K562 (cell line): ENCODE results near the gene U2SURP. TPM values are rescaled to one million over a fixed set of nuclear protein-coding genes. Genes with fewer than 3 reads are reported as not detected.

Experiments
- ATAC-seq: fragments of 200-7000 bp; cut with Tn5 transposase; 3 replicates; pipeline ENCODE4 v1.9.1; 2020; ENCODE audit warnings: moderate library complexity
- BruUV-seq: library from RNA; stranded (reverse); fragments of 400-500 nt; replicated peaks from 2 replicates; lab custom pipeline; 2021; lab: Mats Ljungman, UMichigan
- CTCF ChIA-PET: fragments of 300-600 bp; formaldehyde crosslinking; extraction: SDS; loops from one replicate; lab custom pipeline; 2021; ENCODE audit warnings: low intra/inter-chr PET ratio; lab: Yijun Ruan, JAX
- POLR2A ChIA-PET: fragments of 300-600, 350-650 bp; sonication (Branson Sonifier 250); formaldehyde crosslinking; extraction: SDS; loops from one replicate; lab custom pipeline; 2021; ENCODE audit warnings: antibody characterized with exemption, inconsistent platforms; lab: Yijun Ruan, JAX
- DNase-seq, 4 experiments: peaks; one replicate each; pipeline versions ENCODE4 v3.0.0 to v3.0.0-alpha.2; 2011 to 2018; ENCODE audit warnings: low spot score in 3 of 4, mixed read lengths in 3 of 4; ENCODE audit errors: extremely low read depth in 1 of 4
- FAIRE-seq: peaks from 2 replicates; lab custom pipeline; 2011; peaks lifted over from hg19 to GRCh38; lab: Jason Lieb, UNC
- H2AFZ ChIP-seq: 2 replicates; pipeline ENCODE4 v1.6.0; 2011; ENCODE audit warnings: low read depth, low read length, control low read depth, inconsistent platforms
- H3K27ac ChIP-seq: fragments of 200-600 bp; 3 replicates; pipeline ENCODE4 v1.8.0; 2011; ENCODE audit warnings: low read depth, mild to moderate bottlenecking, control low read depth, inconsistent platforms, low read length, moderate library complexity, mixed read lengths; ENCODE audit errors: extremely low read depth
- H3K27me3 ChIP-seq, 2 experiments: fragments of 300-600 bp in 1 of 2; 2 replicates in 1 of 2; 3 replicates in 1 of 2; pipeline versions ENCODE4 v1.6.0 to v1.8.0; 2011; ENCODE audit warnings: inconsistent platforms in 2 of 2, low read length in 2 of 2, mild to moderate bottlenecking in 1 of 2, mixed read lengths in 1 of 2, moderate library complexity in 1 of 2; ENCODE audit not compliant: control insufficient read depth in 2 of 2, insufficient read depth in 2 of 2
- H3K36me3 ChIP-seq: fragments of 300-600 bp; 3 replicates; pipeline ENCODE4 v1.8.0; 2011; ENCODE audit warnings: mild to moderate bottlenecking, low read length, inconsistent platforms; ENCODE audit not compliant: control insufficient read depth, insufficient read depth
- H3K4me1 ChIP-seq, 2 experiments: fragments of 200-600 bp in 1 of 2; replicated peaks in 1 of 2; 2 replicates in 1 of 2; 3 replicates in 1 of 2; pipeline versions ENCODE4 v1.5.1 to v1.8.0; 2011; ENCODE audit warnings: inconsistent platforms in 2 of 2, low read length in 2 of 2, mild to moderate bottlenecking in 1 of 2, mixed read lengths in 1 of 2, moderate library complexity in 1 of 2; ENCODE audit not compliant: control insufficient read depth in 2 of 2, insufficient read depth in 2 of 2
- H3K4me2 ChIP-seq: 2 replicates; pipeline ENCODE4 v1.6.1; 2011; ENCODE audit warnings: low read length, control low read depth, inconsistent platforms, mixed read lengths; ENCODE audit not compliant: insufficient read depth
- H3K4me3 ChIP-seq: fragments of 200-600 bp; sonication (generic), shearing (Covaris generic); 2 replicates; pipeline ENCODE4 v1.5.1; 2016; ENCODE audit warnings: control low read depth, inconsistent platforms
- H3K79me2 ChIP-seq: fragments of 200-600 bp; 3 replicates; pipeline ENCODE4 v1.8.0; 2011; ENCODE audit warnings: low read length, inconsistent platforms; ENCODE audit not compliant: control insufficient read depth, insufficient read depth
- H3K9ac ChIP-seq, 2 experiments: 2 replicates each; pipeline versions ENCODE4 v1.6.0 to v1.6.1; 2011; ENCODE audit warnings: low read depth in 2 of 2, low read length in 2 of 2, control low read depth in 1 of 2, inconsistent platforms in 1 of 2, mild to moderate bottlenecking in 1 of 2, mixed read lengths in 1 of 2; ENCODE audit not compliant: insufficient read depth in 1 of 2
- H3K9me1 ChIP-seq: one replicate; pipeline ENCODE4 v1.6.0; 2011; ENCODE audit warnings: inconsistent platforms, mild to moderate bottlenecking, low read length, moderate library complexity; ENCODE audit not compliant: control insufficient read depth, insufficient read depth
- H3K9me3 ChIP-seq: replicated peaks from 2 replicates; pipeline ENCODE4 v1.5.1; 2011; ENCODE audit warnings: low read depth, low read length, inconsistent platforms; ENCODE audit not compliant: control insufficient read depth, insufficient read depth
- H4K20me1 ChIP-seq: replicated peaks from 2 replicates; pipeline ENCODE4 v1.6.1; 2011; ENCODE audit warnings: low read length, inconsistent platforms, mixed read lengths; ENCODE audit not compliant: control insufficient read depth, insufficient read depth
- ARID1B ChIP-seq: fragments of 450-650 bp; IDR thresholded peaks from 2 replicates; pipeline ENCODE4 v1.6.1; 2016; ENCODE audit warnings: antibody characterized with exemption, mild to moderate bottlenecking, inconsistent platforms
- FOXK2 ChIP-seq, 2 experiments: fragments of 450-650 bp; IDR thresholded peaks in 1 of 2; conservative IDR thresholded peaks in 1 of 2; 2 replicates each; pipeline ENCODE4 v1.6.1; 2016; ENCODE audit warnings: low read depth in 2 of 2, mild to moderate bottlenecking in 1 of 2
- KDM5B ChIP-seq: fragments of 200-600 bp; sonication (generic); IDR thresholded peaks from 2 replicates; pipeline ENCODE4 v1.6.1; 2012; ENCODE audit warnings: low read depth, mild to moderate bottlenecking, moderate library complexity, low read length, control low read depth, inconsistent platforms; ENCODE audit not compliant: insufficient replicate concordance
- PRDM10 ChIP-seq: fragments of 450-650 bp; IDR thresholded peaks from 2 replicates; pipeline ENCODE4 v1.6.1; 2018; ENCODE audit not compliant: partially characterized antibody
- RNF219 ChIP-seq: fragments of 250-450 bp; sonication (Bioruptor Pico); IDR thresholded peaks from 2 replicates; pipeline ENCODE4 v1.5.0; 2022; ENCODE audit warnings: mild to moderate bottlenecking
- TCF3 ChIP-seq: sonication (generic); formaldehyde crosslinking; IDR thresholded peaks from 2 replicates; pipeline ENCODE4 v1.4.0; 2020; ENCODE audit warnings: mild to moderate bottlenecking, missing genetic modification reagents
- WGBS: fragments of 100-300 bp; shearing (Covaris generic); methylation state at CpG from one replicate; pipeline ENCODE4 v1.1.6; 2016; ENCODE audit warnings: low coverage, mixed read lengths; ENCODE audit not compliant: insufficient coverage; ENCODE audit errors: missing lambda C conversion rate; 5-methylcytosine and 5-hydroxymethylcytosine counted together
- in situ Hi-C: fragments of 300-500 bp; cut with MboI; formaldehyde crosslinking; loops from 4 replicates; pipeline ENCODE4 v1.15.0; 2018; ENCODE audit warnings: inconsistent platforms, mixed read lengths
- intact Hi-C: fragments of 100-400 bp; cut with micrococcal nuclease; formaldehyde crosslinking; loops from 2 replicates; pipeline ENCODE4 v1.14.2; 2022
- polyA plus RNA-seq, 8 experiments: library from polyadenylated mRNA; depleted of rRNA in 4 of 8; stranded (reverse) in 5 of 8; unstranded in 3 of 8; fragments of >200 nt; fragmentation: Nextera tagmentation in 2 of 8; fragmentation: Illumina TruSeq in 1 of 8; extraction: Ambion mirVana in 2 of 8; extraction: Trizol in 1 of 8; gene quantifications; 2 replicates each; pipeline versions ENCODE4 v1.2.1 to v1.2.3, GENCODE V29; 2011 to 2014; ENCODE audit warnings: inconsistent platforms in 1 of 8, missing spikeins in 1 of 8
- total RNA-seq, 7 experiments: library from RNA; depleted of rRNA in 6 of 7; stranded (reverse); fragments of >200 nt in 6 of 7; fragmentation: Illumina TruSeq in 2 of 7; extraction: Trizol in 2 of 7; gene quantifications; 2 replicates each; pipeline versions ENCODE4 v1.2.1 to v1.2.3, GENCODE V29; 2011 to 2021; ENCODE audit warnings: low replicate concordance in 1 of 7
- TF ChIP-seq, protein P1 (sequence below): sonication (generic); formaldehyde crosslinking; IDR thresholded peaks from 2 replicates; pipeline ENCODE4 v1.8.1; 2023; ENCODE audit warnings: missing genetic modification reagents, mild to moderate bottlenecking, borderline replicate concordance
- TF ChIP-seq, protein P2 (sequence below), 2 experiments: fragments of 450-650 bp in 1 of 2; sonication (generic) in 1 of 2; formaldehyde crosslinking in 1 of 2; IDR thresholded peaks in 1 of 2; conservative IDR thresholded peaks in 1 of 2; 2 replicates each; pipeline versions ENCODE4 v1.6.1 to v1.8.1; 2016 to 2023; ENCODE audit warnings: mild to moderate bottlenecking in 2 of 2, moderate library complexity in 2 of 2, inconsistent platforms in 1 of 2, missing genetic modification reagents in 1 of 2

U2SURP gene
- total and polyA plus RNA-seq, 9 of the 15 experiments (the other 6 are each of a cell fraction or from before 2014, with no cell fraction given) = 128 to 322 (median 191) TPM

DNA sequence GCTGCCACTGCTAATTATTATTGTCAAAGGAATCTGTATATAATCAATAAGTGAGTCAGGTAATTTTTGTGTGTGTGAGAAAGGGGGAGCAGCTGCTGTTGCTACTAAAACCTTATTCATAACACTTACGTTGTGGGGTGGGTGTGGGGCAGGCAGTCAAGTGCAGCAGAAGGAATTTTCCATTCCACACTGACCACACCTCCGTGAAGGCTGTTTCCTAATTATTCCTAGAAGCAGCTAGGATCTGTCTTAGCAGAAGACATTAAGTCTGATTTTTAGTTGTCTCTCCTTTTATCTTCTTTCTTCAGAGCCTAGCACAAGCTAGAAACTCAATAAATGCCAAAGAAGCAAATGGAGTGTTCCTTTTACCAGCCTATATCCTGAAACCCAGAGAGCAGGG, 4.0 kb upstream of the U2SURP start:
- FAIRE-seq (no peak), DNase-seq (peak in 1 of 4 experiments; percentile 51), ATAC-seq (no peak)
- ChIA-PET CTCF (no interaction called here), POLR2A (interaction anchor here (0.7 to 1.0 kb wide), 5 partner anchors 13 to 169 kb away, joined by 3 to 5 read pairs (median 3); no protein-coding TSS in a partner anchor)
- H3K9ac ChIP-seq = peak overlapping the region in 1 of 2 experiments; percentile 35; a peak in 3 of 4 replicates
- H3K9me1 ChIP-seq = no peaks in the 10 kb centered on the region
- no peaks in the 10 kb centered on the region for H3K9me3 ChIP-seq
- H3K4me2 ChIP-seq = peak overlapping the region; percentile 40
- no peaks in the 10 kb centered on the region; the same call in 2 of the 3 replicates for H3K36me3 ChIP-seq
- no TSS peak for BruUV-seq
- intact Hi-C loops (loop anchor here (10.0 kb wide), 2 partner anchors 553 to 873 kb away; partner anchors contain the start of gene XRN1), in situ Hi-C loops (no loop called here)
- peak overlapping the region; percentile 60 for H2AFZ ChIP-seq
- H3K4me3 ChIP-seq = no peak overlapping the region
- peak overlapping the region; percentile 51; the same call in 2 of the 3 replicates for H3K27ac ChIP-seq
- 7% methylated on average over 2 of the region's 2 CpGs for WGBS
- peaks cover 34% of the 10 kb centered on the region for H3K79me2 ChIP-seq
- H3K27me3 ChIP-seq = no peaks in the 10 kb centered on the region
- H3K4me1 ChIP-seq = peaks cover 8 to 24% of the 10 kb centered on the region in 2 experiments; a peak in 3 of 5 replicates
- no peaks in the 10 kb centered on the region for H4K20me1 ChIP-seq
- TF ChIP-seq, protein P1, sequence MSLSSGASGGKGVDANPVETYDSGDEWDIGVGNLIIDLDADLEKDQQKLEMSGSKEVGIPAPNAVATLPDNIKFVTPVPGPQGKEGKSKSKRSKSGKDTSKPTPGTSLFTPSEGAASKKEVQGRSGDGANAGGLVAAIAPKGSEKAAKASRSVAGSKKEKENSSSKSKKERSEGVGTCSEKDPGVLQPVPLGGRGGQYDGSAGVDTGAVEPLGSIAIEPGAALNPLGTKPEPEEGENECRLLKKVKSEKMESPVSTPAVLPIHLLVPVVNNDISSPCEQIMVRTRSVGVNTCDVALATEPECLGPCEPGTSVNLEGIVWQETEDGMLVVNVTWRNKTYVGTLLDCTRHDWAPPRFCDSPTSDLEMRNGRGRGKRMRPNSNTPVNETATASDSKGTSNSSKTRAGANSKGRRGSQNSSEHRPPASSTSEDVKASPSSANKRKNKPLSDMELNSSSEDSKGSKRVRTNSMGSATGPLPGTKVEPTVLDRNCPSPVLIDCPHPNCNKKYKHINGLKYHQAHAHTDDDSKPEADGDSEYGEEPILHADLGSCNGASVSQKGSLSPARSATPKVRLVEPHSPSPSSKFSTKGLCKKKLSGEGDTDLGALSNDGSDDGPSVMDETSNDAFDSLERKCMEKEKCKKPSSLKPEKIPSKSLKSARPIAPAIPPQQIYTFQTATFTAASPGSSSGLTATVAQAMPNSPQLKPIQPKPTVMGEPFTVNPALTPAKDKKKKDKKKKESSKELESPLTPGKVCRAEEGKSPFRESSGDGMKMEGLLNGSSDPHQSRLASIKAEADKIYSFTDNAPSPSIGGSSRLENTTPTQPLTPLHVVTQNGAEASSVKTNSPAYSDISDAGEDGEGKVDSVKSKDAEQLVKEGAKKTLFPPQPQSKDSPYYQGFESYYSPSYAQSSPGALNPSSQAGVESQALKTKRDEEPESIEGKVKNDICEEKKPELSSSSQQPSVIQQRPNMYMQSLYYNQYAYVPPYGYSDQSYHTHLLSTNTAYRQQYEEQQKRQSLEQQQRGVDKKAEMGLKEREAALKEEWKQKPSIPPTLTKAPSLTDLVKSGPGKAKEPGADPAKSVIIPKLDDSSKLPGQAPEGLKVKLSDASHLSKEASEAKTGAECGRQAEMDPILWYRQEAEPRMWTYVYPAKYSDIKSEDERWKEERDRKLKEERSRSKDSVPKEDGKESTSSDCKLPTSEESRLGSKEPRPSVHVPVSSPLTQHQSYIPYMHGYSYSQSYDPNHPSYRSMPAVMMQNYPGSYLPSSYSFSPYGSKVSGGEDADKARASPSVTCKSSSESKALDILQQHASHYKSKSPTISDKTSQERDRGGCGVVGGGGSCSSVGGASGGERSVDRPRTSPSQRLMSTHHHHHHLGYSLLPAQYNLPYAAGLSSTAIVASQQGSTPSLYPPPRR (CRISPR knock-in tag) = no peak
- TF ChIP-seq ARID1B (peak; percentile 20; the same call in 1 of the 2 replicates), KDM5B (no peak), FOXK2 (conservative IDR thresholded peaks at IDR 0.05 in 1 of 2, IDR thresholded peaks at IDR 0.05 in 1 of 2; ENCODE audit: low read depth in 2 of 2) (0 out of 4 replicates have a peak, but pooled peaks of 1 of the 2 experiments have one; percentile 23), TCF3 (CRISPR knock-in tag) (0 out of 2 replicates have a peak, but pooled peaks have one; percentile 19), PRDM10 (peak; percentile 93), RNF219 (CRISPR knock-in tag) (no peak)
- TF ChIP-seq, protein P2, sequence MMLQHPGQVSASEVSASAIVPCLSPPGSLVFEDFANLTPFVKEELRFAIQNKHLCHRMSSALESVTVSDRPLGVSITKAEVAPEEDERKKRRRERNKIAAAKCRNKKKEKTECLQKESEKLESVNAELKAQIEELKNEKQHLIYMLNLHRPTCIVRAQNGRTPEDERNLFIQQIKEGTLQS (IDR thresholded peaks at IDR 0.05) = no peak
- TF ChIP-seq, protein P2 (CRISPR knock-in tag; conservative IDR thresholded peaks at IDR 0.05) = no peak
